ENCODE data around the gene AQP5.

AQP5 gene

DNA sequence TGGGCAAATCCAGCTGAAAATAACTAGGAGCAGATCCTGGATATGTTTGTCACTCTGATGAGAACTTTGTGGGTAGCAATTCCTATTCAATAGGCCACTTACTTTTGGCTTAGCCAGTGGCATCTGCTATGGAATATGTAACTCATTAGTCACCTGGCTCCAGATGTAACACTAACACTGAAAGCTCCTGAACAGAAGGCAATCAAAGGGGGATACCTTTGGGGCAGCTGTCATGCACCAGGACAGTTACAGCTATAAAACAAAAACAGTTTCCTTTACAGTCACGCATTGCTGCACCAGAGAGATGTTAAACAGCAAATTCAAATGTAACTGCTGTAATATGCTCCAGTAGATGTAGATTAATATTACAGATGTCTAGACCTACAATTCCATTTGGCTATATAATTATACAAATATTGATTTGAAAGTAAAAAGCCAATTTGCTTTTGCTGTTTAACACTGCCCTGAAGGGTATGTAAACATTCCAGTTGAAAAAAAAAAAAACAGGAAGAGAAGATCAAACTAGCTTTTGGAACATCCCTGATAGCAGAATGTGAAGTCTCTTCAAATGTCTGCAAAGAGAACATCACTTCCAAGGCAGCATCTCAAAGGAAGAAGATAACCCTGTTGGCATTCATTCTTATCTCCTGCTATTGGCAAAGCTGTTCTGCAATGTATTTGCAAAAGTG, 45.2 kb downstream of the AQP5 start:
- ChIA-PET CTCF (no interaction called here), POLR2A (ENCODE audit: low non-redundant PET) (no interaction called here)
- DNase-seq (ENCODE audit: low spot score): no peak
- no peak overlapping the region for H3K27ac ChIP-seq
- TF ChIP-seq, protein P1, sequence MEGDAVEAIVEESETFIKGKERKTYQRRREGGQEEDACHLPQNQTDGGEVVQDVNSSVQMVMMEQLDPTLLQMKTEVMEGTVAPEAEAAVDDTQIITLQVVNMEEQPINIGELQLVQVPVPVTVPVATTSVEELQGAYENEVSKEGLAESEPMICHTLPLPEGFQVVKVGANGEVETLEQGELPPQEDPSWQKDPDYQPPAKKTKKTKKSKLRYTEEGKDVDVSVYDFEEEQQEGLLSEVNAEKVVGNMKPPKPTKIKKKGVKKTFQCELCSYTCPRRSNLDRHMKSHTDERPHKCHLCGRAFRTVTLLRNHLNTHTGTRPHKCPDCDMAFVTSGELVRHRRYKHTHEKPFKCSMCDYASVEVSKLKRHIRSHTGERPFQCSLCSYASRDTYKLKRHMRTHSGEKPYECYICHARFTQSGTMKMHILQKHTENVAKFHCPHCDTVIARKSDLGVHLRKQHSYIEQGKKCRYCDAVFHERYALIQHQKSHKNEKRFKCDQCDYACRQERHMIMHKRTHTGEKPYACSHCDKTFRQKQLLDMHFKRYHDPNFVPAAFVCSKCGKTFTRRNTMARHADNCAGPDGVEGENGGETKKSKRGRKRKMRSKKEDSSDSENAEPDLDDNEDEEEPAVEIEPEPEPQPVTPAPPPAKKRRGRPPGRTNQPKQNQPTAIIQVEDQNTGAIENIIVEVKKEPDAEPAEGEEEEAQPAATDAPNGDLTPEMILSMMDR (conservative IDR thresholded peaks at IDR 0.05; ENCODE audit: low read depth): no peak

DNA sequence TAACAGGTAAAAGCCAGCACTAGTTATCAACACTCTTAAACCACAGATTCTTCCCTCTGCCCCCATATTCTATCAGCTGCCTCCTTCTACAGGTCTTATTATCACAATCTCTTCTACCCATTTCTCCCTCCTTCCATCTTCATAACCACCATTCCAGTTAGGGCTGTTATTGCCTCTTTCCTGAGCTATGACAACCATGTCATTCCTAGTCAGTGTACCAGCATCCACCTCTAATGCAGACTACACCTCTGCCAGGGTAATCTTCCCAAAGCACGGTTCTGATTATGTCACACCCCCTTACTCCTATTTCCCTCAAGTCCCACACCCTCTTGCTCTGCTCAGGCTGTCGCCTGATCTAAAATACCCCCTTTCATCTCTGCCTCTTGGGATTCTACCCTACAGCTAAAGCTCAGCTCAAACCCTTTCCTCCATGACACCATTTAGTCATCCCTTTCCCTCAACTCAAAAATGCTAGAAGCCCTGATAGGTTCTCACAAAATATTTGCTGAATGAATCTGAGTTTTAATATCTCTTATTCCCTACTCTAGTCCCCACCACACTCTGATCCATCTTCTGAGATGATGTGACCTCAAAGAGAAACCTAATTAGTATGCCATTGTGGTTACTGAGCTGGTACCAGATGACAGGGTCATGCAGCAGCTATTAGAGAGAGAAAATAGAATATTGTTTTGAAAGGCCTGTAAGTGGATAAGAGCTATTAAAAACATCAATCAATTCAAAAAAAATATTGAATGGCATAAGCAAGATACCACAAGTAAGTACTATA, 51.9 kb downstream of the AQP5 start:
- no peak for DNase-seq (ENCODE audit: low spot score)
- ChIA-PET POLR2A (ENCODE audit: low non-redundant PET) (no interaction called here), CTCF (interaction anchor here (0.5 to 0.9 kb wide), 3 partner anchors 11 to 58 kb away, joined by 3 to 5 read pairs (median 3); no protein-coding TSS in a partner anchor)
- H3K27ac ChIP-seq: no peak overlapping the region
- TF ChIP-seq, protein P1 (conservative IDR thresholded peaks at IDR 0.05; ENCODE audit: low read depth): no peak

DNA sequence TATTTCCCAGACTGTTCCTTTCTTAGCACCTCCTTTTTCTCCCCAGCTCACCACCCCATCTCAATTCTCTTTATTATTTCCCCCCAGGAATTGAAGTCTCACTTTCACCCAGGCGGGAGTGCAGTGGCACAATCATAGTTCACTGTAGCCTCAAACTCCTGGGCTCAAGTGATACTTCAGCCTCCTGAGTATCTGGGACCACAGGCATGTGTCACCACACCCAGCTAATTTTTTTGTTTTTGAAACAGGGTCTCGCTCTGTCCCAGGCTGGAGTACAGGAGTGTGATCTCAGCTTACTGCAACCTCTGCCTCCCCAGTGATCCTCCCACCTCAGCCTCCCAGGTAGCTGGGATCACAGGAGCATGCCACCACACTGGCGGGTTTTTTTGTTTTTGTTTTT, 52.7 kb downstream of the AQP5 start:
- ChIA-PET POLR2A (ENCODE audit: low non-redundant PET) (no interaction called here), CTCF (interaction anchor here (0.7 kb wide), 1 partner anchor 10 kb away, joined by 3 read pairs; no protein-coding TSS in a partner anchor)
- no peak for DNase-seq (ENCODE audit: low spot score)
- TF ChIP-seq, protein P1 (conservative IDR thresholded peaks at IDR 0.05; ENCODE audit: low read depth): no peak
- H3K27ac ChIP-seq: peak overlapping the region; percentile 25; the same call in 1 of the 2 replicates
